H4 (cell line): ENCODE measurements around the gene NAP1L4. TPM values are rescaled to one million over a fixed set of nuclear protein-coding genes. Genes with fewer than 3 reads are reported as not detected.
"Not testable (repeated sequence)": the region's sequence is repeated elsewhere in the genome, so short reads cannot be mapped to it uniquely, and the experiment has no call there.

ENCODE experiments used
- DNase-seq: peaks from one replicate; pipeline ENCODE4 v3.0.0-alpha.2; 2015; ENCODE audit warnings: low spot score
- total RNA-seq: library from RNA; depleted of rRNA; stranded (reverse); fragments of >200 nt; shearing (Covaris generic); gene quantifications from 2 replicates; pipeline ENCODE4 v1.2.3, GENCODE V29; 2014

Gene NAP1L4
- total RNA-seq, 1 experiment from 2014 or later: 104 TPM

GRCh38 chr11:2937641-2938457 lies 54.3 kb downstream of the NAP1L4 start:
- not testable (repeated sequence) for DNase-seq

- DNase-seq: no peak
Observed at GRCh38 chr11:2934611-2935239, 57.4 kb downstream of the NAP1L4 start.

- DNase-seq: no peak
Observed at GRCh38 chr11:2934021-2934550, 58.0 kb downstream of the NAP1L4 start.

GRCh38 chr11:2933375-2934020 lies 58.6 kb downstream of the NAP1L4 start:
- DNase-seq: peak; percentile 98

GRCh38 chr11:2932850-2933251 lies 59.3 kb downstream of the NAP1L4 start:
- DNase-seq: peak; percentile 80

GRCh38 chr11:2931771-2932738 lies 60.1 kb downstream of the NAP1L4 start:
- no peak for DNase-seq

GRCh38 chr11:2931420-2931746 lies 60.7 kb downstream of the NAP1L4 start:
- no peak for DNase-seq

- DNase-seq: peak; percentile 71
Observed at GRCh38 chr11:2930704-2931419, 61.3 kb downstream of the NAP1L4 start.

GRCh38 chr11:2929950-2930703 lies 62.0 kb downstream of the NAP1L4 start:
- DNase-seq: peak; percentile 58

GRCh38 chr11:2929531-2929949 lies 62.6 kb downstream of the NAP1L4 start:
- DNase-seq: peak; percentile 69

- DNase-seq: peak; percentile 79
Observed at GRCh38 chr11:2928605-2929530, 63.3 kb downstream of the NAP1L4 start, which contains the start of gene PHLDA2. Gene PHLDA2, minus strand, starts transcription at chr11:2929420. Its CDS starts 56 bp downstream, at chr11:2929364.

- peak; percentile 55 for DNase-seq
Observed at GRCh38 chr11:2927851-2928604, 64.1 kb downstream of the NAP1L4 start.

- DNase-seq: no peak
Observed at GRCh38 chr11:2927121-2927800, 64.9 kb downstream of the NAP1L4 start.

- no peak for DNase-seq
Observed at GRCh38 chr11:2926611-2927051, 65.5 kb downstream of the NAP1L4 start.

- no peak for DNase-seq
Observed at GRCh38 chr11:2924821-2925675, 67.1 kb downstream of the NAP1L4 start.

GRCh38 chr11:2924381-2924780 lies 67.7 kb downstream of the NAP1L4 start:
- peak; percentile 65 for DNase-seq
